Upper lobe of left lung (tissue), 6 donors: ENCODE measurements around the gene ALAD. TPM values are rescaled to one million over a fixed set of nuclear protein-coding genes. Genes with fewer than 3 reads are reported as not detected.
A peak's percentile ranks its signal among the peaks of the same experiment; 100 is the strongest.

Source experiments
- ATAC-seq, 2 donors: fragments of 200-7000 bp; cut with Tn5 transposase; one replicate each; pipeline ENCODE4 v1.9.1; 2022; ENCODE audit warnings: mild to moderate bottlenecking in 2 of 2, moderate library complexity in 2 of 2; ENCODE audit not compliant: low FRiP score in 2 of 2
- DNase-seq, 2 donors: peaks; one replicate each; pipeline ENCODE4 v3.0.0-alpha.2; 2019 to 2020
- H3K27ac ChIP-seq, 4 donors: fragments of 200-600 bp; sonication (generic); one replicate each; pipeline ENCODE4 v1.5.1; 2016 to 2019
- H3K27me3 ChIP-seq, 4 donors: fragments of 200-600 bp; sonication (generic); one replicate each; pipeline ENCODE4 v1.5.1; 2017 to 2019
- H3K36me3 ChIP-seq, 4 donors: fragments of 200-600 bp; sonication (generic); one replicate each; pipeline ENCODE4 v1.5.1; 2016 to 2019
- H3K4me1 ChIP-seq, 4 donors: fragments of 200-600 bp; sonication (generic); one replicate each; pipeline ENCODE4 v1.5.1; 2018 to 2019
- H3K4me3 ChIP-seq, 4 donors: fragments of 200-600 bp; sonication (generic); one replicate each; pipeline ENCODE4 v1.5.1; 2017 to 2019; ENCODE audit warnings: mild to moderate bottlenecking in 2 of 4, moderate library complexity in 1 of 4
- H3K9me3 ChIP-seq, 4 donors: fragments of 200-600 bp; sonication (generic); one replicate each; pipeline ENCODE4 v1.5.1; 2018 to 2019
- EP300 ChIP-seq, 4 donors: sonication (generic); formaldehyde crosslinking; IDR thresholded peaks; one replicate each; pipeline ENCODE4 v1.5.1; 2017; ENCODE audit warnings: antibody characterized with exemption in 4 of 4, control low read depth in 2 of 4
- POLR2A ChIP-seq, 4 donors: fragments of 450-650 bp; IDR thresholded peaks; one replicate each; pipeline ENCODE4 v1.5.1; 2016 to 2017; ENCODE audit warnings: antibody characterized with exemption in 4 of 4, mild to moderate bottlenecking in 2 of 4
- POLR2AphosphoS5 ChIP-seq, 2 donors: sonication (generic); formaldehyde crosslinking; IDR thresholded peaks; one replicate each; pipeline ENCODE4 v1.5.1; 2017; ENCODE audit warnings: antibody characterized with exemption in 2 of 2
- WGBS, 2 donors: methylation state at CpG; one replicate each; pipeline ENCODE4 v1.1.5; 2017 to 2018; 5-methylcytosine and 5-hydroxymethylcytosine counted together
- total RNA-seq, 6 donors: library from RNA; depleted of rRNA in 4 of 6; stranded (reverse); fragments of >200 nt in 4 of 6; gene quantifications; one replicate each; pipeline versions ENCODE4 v1.1.0 to v1.2.1, GENCODE V29; 2016 to 2021
- TF ChIP-seq, protein P1 (sequence below), 6 experiments: fragments of 450-650 bp in 4 of 6; fragments of 200-600 bp in 2 of 6; sonication (generic) in 2 of 6; IDR thresholded peaks; one replicate each; pipeline ENCODE4 v1.5.1; 2016 to 2019; ENCODE audit warnings: antibody characterized with exemption in 6 of 6
- donor health status: DM: no; HTN: no; CAD: no; lungs with moderate emphysema.
- donor health status: DM: no; HTN: yes; CAD: no; lungs with severe emphysema.

The ALAD gene
- total RNA-seq, 6 donors from 2014 or later: 30.6 to 48.2 (median 38.2) TPM

DNA sequence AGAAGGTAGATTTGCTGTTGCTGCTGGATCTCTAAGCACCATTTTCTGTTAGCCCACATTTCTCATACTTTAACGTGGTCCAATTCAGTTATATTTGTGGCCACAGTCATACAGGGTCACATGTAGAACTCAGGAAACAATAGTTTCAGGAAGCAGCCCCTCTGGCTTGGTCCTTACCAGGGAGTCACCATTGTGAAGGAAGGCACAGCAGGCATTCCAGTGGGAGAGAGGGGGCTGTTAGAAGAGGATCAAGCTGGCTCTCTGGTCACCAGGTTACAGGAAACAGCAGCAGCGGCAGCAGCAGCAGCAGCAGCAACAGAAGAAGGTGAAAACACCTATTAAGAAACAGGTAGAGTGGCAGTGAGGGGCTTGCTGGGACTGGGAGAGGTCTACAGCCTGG lies 24.0 kb upstream of the ALAD start:
- TF ChIP-seq POLR2A (IDR thresholded peaks at IDR 0.05) (no peak), POLR2AphosphoS5 (IDR thresholded peaks at IDR 0.05) (no peak), EP300 (IDR thresholded peaks at IDR 0.05) (no peak)
- TF ChIP-seq, protein P1, sequence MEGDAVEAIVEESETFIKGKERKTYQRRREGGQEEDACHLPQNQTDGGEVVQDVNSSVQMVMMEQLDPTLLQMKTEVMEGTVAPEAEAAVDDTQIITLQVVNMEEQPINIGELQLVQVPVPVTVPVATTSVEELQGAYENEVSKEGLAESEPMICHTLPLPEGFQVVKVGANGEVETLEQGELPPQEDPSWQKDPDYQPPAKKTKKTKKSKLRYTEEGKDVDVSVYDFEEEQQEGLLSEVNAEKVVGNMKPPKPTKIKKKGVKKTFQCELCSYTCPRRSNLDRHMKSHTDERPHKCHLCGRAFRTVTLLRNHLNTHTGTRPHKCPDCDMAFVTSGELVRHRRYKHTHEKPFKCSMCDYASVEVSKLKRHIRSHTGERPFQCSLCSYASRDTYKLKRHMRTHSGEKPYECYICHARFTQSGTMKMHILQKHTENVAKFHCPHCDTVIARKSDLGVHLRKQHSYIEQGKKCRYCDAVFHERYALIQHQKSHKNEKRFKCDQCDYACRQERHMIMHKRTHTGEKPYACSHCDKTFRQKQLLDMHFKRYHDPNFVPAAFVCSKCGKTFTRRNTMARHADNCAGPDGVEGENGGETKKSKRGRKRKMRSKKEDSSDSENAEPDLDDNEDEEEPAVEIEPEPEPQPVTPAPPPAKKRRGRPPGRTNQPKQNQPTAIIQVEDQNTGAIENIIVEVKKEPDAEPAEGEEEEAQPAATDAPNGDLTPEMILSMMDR (IDR thresholded peaks at IDR 0.05): no peak
- ATAC-seq (no peak), DNase-seq (no peak)
- Histone ChIP-seq H3K27ac (no peak overlapping the region), H3K27me3 (no peaks in the 10 kb centered on the region), H3K9me3 (no peaks in the 10 kb centered on the region), H3K4me3 (no peak overlapping the region), H3K36me3 (no peaks in the 10 kb centered on the region), H3K4me1 (no peaks in the 10 kb centered on the region)
- WGBS, 2 donors: 24 to 35% methylated on average over 2 of the region's 2 CpGs

DNA sequence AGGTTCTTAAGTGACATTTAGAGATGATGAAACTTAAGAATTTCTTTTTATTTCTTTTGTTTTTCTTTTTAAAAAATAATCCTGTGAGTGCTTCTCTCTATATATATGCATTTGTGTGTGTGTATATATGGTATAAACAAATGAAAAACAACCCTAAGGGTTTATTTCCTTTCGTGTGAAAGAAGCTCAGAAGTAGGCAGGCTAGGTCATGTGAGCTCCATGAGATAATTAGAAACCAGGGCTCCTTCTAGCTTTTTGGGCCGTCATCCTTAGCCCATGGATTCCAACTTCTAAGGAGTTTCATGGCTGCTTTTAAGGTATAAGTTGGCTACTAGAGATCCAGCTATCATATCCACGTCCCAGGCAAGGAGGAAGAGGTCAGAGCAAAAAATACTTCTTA lies 20.6 kb upstream of the ALAD start:
- Histone ChIP-seq H3K36me3 (no peaks in the 10 kb centered on the region), H3K4me3 (no peak overlapping the region), H3K27ac (no peak overlapping the region), H3K27me3 (no peaks in the 10 kb centered on the region), H3K9me3 (no peaks in the 10 kb centered on the region), H3K4me1 (no peaks in the 10 kb centered on the region)
- TF ChIP-seq EP300 (IDR thresholded peaks at IDR 0.05): no peak
- ATAC-seq (no peak), DNase-seq (no peak)
- WGBS, 2 donors: 69 to 73% methylated on average over 3 of the region's 3 CpGs

DNA sequence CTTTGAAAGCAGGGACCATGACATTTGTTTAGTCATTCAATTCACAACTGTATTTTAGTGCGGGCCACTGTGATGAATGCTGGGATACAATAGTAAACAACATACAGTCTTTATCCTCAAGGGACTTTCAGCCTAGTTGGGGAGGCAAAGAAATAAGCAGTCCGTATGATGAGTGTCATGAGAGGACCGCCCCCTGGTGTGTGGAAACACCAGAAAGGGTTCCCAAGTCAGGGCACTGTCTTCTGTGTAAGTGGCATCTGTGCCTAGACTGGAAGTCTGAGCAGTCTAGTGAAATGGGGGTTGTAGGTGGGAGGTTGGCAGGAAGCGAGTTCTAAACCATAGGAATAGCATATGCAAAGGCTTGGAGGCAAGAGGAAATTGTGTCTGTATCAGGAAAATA lies 16.3 kb upstream of the ALAD start:
- no peaks in the 10 kb centered on the region for H3K9me3 ChIP-seq
- H3K27ac ChIP-seq: no peak overlapping the region
- ATAC-seq (no peak), DNase-seq (no peak)
- H3K27me3 ChIP-seq: no peaks in the 10 kb centered on the region
- no peak overlapping the region for H3K4me3 ChIP-seq
- H3K36me3 ChIP-seq: no peaks in the 10 kb centered on the region
- WGBS, 2 donors: 77 to 82% methylated on average over 4 of the region's 4 CpGs
- H3K4me1 ChIP-seq: no peaks in the 10 kb centered on the region
- TF ChIP-seq POLR2AphosphoS5 (IDR thresholded peaks at IDR 0.05) (no peak), POLR2A (IDR thresholded peaks at IDR 0.05) (no peak), EP300 (IDR thresholded peaks at IDR 0.05) (no peak)
- TF ChIP-seq, protein P1 (IDR thresholded peaks at IDR 0.05): no peak

DNA sequence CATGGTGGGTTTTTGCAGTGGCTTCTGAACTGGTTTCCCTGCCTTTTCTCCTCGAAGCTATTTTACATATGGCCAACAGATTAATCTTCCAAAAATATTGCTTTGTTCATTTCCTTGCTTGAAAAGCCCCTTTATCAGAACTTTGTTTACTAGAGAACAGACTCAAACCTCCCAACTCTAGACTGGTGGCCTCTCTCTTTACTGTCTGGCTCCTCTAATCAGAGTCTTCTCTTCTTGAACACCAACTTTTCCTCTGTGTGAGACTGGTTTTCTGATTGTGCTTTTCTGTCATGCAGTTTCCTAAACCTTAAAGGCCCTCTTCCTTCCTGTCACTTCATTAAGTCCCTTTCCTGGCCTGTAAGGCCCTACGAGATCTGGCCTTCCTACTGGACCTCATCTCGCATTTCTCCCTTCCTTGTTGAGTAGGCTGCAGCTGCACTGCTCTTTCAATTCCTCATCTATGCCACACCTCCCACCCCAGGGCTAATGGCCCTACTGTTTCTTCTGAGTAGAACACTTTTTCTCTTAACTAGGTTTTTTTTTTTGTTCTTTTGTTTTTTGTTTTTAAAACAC lies 15.2 kb upstream of the ALAD start:
- H3K4me3 ChIP-seq: no peak overlapping the region
- peaks cover 4 to 7% (median 5%) of the 10 kb centered on the region in 4 donors for H3K4me1 ChIP-seq
- WGBS, 2 donors: 32 to 50% methylated on average over 3 of the region's 3 CpGs
- peak overlapping the region in 2 of 4 donors; percentile 26 to 30 for H3K27ac ChIP-seq
- H3K9me3 ChIP-seq: no peaks in the 10 kb centered on the region
- DNase-seq (no peak), ATAC-seq (peak in 1 of 2 donors; percentile 71)
- no peaks in the 10 kb centered on the region for H3K27me3 ChIP-seq
- no peaks in the 10 kb centered on the region for H3K36me3 ChIP-seq
- TF ChIP-seq EP300 (IDR thresholded peaks at IDR 0.05): no peak
- TF ChIP-seq POLR2AphosphoS5 (IDR thresholded peaks at IDR 0.05): no peak
- TF ChIP-seq, protein P1 (IDR thresholded peaks at IDR 0.05): no peak
- no peak for TF ChIP-seq POLR2A (IDR thresholded peaks at IDR 0.05)

DNA sequence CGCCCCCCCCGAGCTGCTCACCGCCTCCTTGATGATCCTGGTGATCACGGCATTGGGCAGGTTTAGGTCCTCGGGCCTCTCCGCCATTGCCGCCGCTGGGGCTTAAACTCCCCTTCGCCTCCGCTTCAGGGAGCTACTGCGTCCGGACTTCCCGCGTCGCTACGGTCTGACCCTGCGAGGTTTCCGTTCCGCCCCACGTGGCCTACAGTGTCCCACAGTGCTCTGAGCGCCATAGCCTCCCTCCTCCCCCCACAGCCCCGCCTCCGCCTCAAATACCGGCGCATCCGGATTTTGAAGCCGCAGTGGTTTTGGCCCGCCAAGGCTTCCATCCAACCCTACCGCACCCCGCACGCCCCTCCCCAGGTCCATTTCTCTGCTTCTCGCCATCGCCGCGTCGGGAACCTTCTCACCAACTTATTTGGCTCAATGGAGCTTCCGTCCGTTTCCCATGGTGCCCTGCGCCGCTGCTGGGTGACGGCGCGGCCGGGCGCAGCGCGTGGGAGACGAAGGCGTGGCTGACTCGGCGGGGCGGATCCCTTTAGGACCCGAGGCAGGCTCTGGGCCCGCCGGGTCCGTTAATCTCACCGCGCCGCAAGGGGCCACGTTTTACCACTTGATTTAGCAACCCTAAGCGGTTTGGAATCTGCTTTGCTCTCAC lies 9.3 kb upstream of the ALAD start, which contains the start of the genes C9orf43 and POLE3:
Gene C9orf43, plus strand, starts transcription at position 541 of the 658 bp plus-strand sequence. CDS start 2,747 bp downstream, outside the sequence.
Gene POLE3, minus strand, starts transcription at position 469 of the 658 bp plus-strand sequence. Its CDS starts 382 bp downstream, at position 87.
- ATAC-seq (peak; percentile 99), DNase-seq (peak; percentile 94 to 98)
- peaks cover 9 to 33% (median 16%) of the 10 kb centered on the region in 4 donors for H3K4me1 ChIP-seq
- TF ChIP-seq, protein P1 (IDR thresholded peaks at IDR 0.05): peak in 3 of 6 experiments; percentile 5 to 35 (median 13)
- TF ChIP-seq EP300 (IDR thresholded peaks at IDR 0.05): peak in 2 of 4 donors; percentile 6 to 22
- TF ChIP-seq POLR2A (IDR thresholded peaks at IDR 0.05): peak in 3 of 4 donors; percentile 57 to 78 (median 73)
- peak; percentile 72 to 89 for TF ChIP-seq POLR2AphosphoS5 (IDR thresholded peaks at IDR 0.05)
- WGBS, 2 donors: 0 to 1% methylated on average over 46 to 51 of the region's 61 CpGs
- no peaks in the 10 kb centered on the region for H3K27me3 ChIP-seq
- peak within 1 kb of the TSS; percentile 79 to 90 (median 86) for H3K4me3 ChIP-seq
- no peaks in the 10 kb centered on the region for H3K9me3 ChIP-seq
- peaks cover 0 to 15% (median 10%) of the 10 kb centered on the region in 4 donors for H3K36me3 ChIP-seq
- H3K27ac ChIP-seq: peak within 1 kb of the TSS; percentile 90 to 99 (median 94)
